ENCODE measurements around the gene AKAP3. TPM values are rescaled to one million over a fixed set of nuclear protein-coding genes. Genes with fewer than 3 reads are reported as not detected.

Gene AKAP3
- total and polyA plus RNA-seq, 2 of the 8 experiments (the other 6 are each of a cell fraction or from before 2014, with no cell fraction given), result 0.54 to 1.0 TPM

GRCh38 chr12:4643747-4644146 is 5.1 kb downstream of the AKAP3 start:
- no peak overlapping the region for H2BK5ac ChIP-seq (ENCODE audit: low read depth, low read length)
- H3K18ac ChIP-seq (ENCODE audit: extremely low read depth, low read length), result no peak overlapping the region
- H2AFZ ChIP-seq (ENCODE audit: low read length), result no peak overlapping the region
- H4K91ac ChIP-seq (replicated peaks; ENCODE audit: insufficient read length, low read length), result no peak overlapping the region
- no peaks in the 10 kb centered on the region for H3K36me3 ChIP-seq (ENCODE audit: control insufficient read depth in 2 of 4, insufficient read depth in 4 of 4, low read length in 3 of 4)
- 0 out of 7 replicates have a peak, but pooled peaks cover 0 to 3% (median 0%) of the 10 kb centered on the region in 4 experiments for H3K4me1 ChIP-seq (replicated peaks in 1 of 4; ENCODE audit: control insufficient read depth in 3 of 4, insufficient read depth in 4 of 4, low read length in 3 of 4)
- no peak overlapping the region; a peak in 1 of 7 replicates for H3K9ac ChIP-seq (replicated peaks in 1 of 4; ENCODE audit: extremely low read depth in 1 of 4, low read depth in 3 of 4, low read length in 3 of 4)
- H4K8ac ChIP-seq (ENCODE audit: extremely low read depth, insufficient read depth, low read length), result no peak overlapping the region
- H2AK5ac ChIP-seq (ENCODE audit: low read depth, low read length), result no peak overlapping the region
- 0 out of 2 replicates have a peak, but pooled peaks cover 1% of the 10 kb centered on the region for H3K23me2 ChIP-seq (ENCODE audit: low read depth, low read length)
- H3K9me3 ChIP-seq (ENCODE audit: insufficient read depth in 2 of 2, low read depth in 1 of 2, low read length in 1 of 2), result no peaks in the 10 kb centered on the region
- FAIRE-seq (no peak), DNase-seq (ENCODE audit: low read depth in 1 of 2, low spot score in 2 of 2) (no peak)
- H3K79me1 ChIP-seq (ENCODE audit: low read depth, low read length), result no peaks in the 10 kb centered on the region
- no peaks in the 10 kb centered on the region for H3K27me3 ChIP-seq (replicated peaks in 1 of 4; ENCODE audit: control insufficient read depth in 3 of 4, extremely low read depth in 1 of 4, insufficient read depth in 3 of 4, low read length in 3 of 4)
- no peak overlapping the region for H3K4ac ChIP-seq (replicated peaks; ENCODE audit: insufficient read length, low read depth, low read length)
- no peak overlapping the region for H3K56ac ChIP-seq (replicated peaks; ENCODE audit: insufficient read length, low read depth, low read length)
- CTCF ChIA-PET (ENCODE audit: partially characterized antibody), result interaction anchor here (1.0 to 1.6 kb wide), 4 partner anchors 11 to 262 kb away, joined by 3 to 5 read pairs (median 4); no protein-coding TSS in a partner anchor
- 83% methylated on average over 6 of the region's 6 CpGs; no CpG with 5 or more reads in 1 of the 2 experiments for WGBS, 2 experiments (ENCODE audit: extremely low coverage in 1 of 2, insufficient coverage in 1 of 2, insufficient read length in 1 of 2, insufficient replicate concordance in 2 of 2, low coverage in 1 of 2, low lambda C conversion rate in 2 of 2, missing lambda C conversion rate in 1 of 2)
- no peak overlapping the region for H2BK12ac ChIP-seq (ENCODE audit: low read depth, low read length)
- no peak overlapping the region for H3K4me3 ChIP-seq (ENCODE audit: extremely low read depth in 1 of 4, insufficient read depth in 2 of 4, low read depth in 3 of 4, low read length in 4 of 4)
- H3K79me2 ChIP-seq (ENCODE audit: control insufficient read depth in 1 of 2, insufficient read depth in 2 of 2, low read length in 2 of 2), result no peaks in the 10 kb centered on the region
- POLR2A ChIA-PET (ENCODE audit: partially characterized antibody), result interaction anchor here (0.9 kb wide), 1 partner anchor 116 kb away, joined by 3 read pairs; no protein-coding TSS in a partner anchor
- no peak overlapping the region for H2BK120ac ChIP-seq (replicated peaks; ENCODE audit: low read depth, low read length)
- no peak overlapping the region for H2BK15ac ChIP-seq (ENCODE audit: low read length)
- no peak overlapping the region for H4K5ac ChIP-seq (ENCODE audit: insufficient read length, low read depth, low read length)
- H3K27ac ChIP-seq (ENCODE audit: low read depth, low read length), result no peak overlapping the region
- no peak overlapping the region for H3K4me2 ChIP-seq (ENCODE audit: insufficient read depth in 1 of 2, low read depth in 2 of 2, low read length in 2 of 2)
- H3K23ac ChIP-seq (ENCODE audit: insufficient read length), result no peak overlapping the region
- H2BK20ac ChIP-seq (ENCODE audit: low read length), result no peak overlapping the region
- no peak overlapping the region for H3K14ac ChIP-seq (ENCODE audit: insufficient read length)
- no peaks in the 10 kb centered on the region for H4K20me1 ChIP-seq (replicated peaks in 1 of 2; ENCODE audit: control insufficient read depth in 1 of 2, insufficient read depth in 2 of 2, low read length in 2 of 2)
- no peak for TF ChIP-seq CTCF (IDR thresholded peaks at IDR 0.05; ENCODE audit: control extremely low read depth in 1 of 3, insufficient read depth in 1 of 3, low read depth in 1 of 3, low read length in 3 of 3)
- TF ChIP-seq PHF8 (conservative IDR thresholded peaks at IDR 0.05; ENCODE audit: low read depth, low read length), result no peak
- no peak for TF ChIP-seq CHD2 (IDR thresholded peaks at IDR 0.05; ENCODE audit: low read length)
- no peak for TF ChIP-seq TBP (IDR thresholded peaks at IDR 0.05; ENCODE audit: low read depth, low read length)
- no peak for TF ChIP-seq KDM5A (IDR thresholded peaks at IDR 0.05; ENCODE audit: low read length)
- no peak for TF ChIP-seq SIX5 (IDR thresholded peaks at IDR 0.05; ENCODE audit: low read depth, low read length)
- no peak for TF ChIP-seq USF2 (IDR thresholded peaks at IDR 0.05; ENCODE audit: low read length)
- TF ChIP-seq MAX (IDR thresholded peaks at IDR 0.05), result no peak
- no peak for TF ChIP-seq SIRT6 (IDR thresholded peaks at IDR 0.05; ENCODE audit: low read length)
- TF ChIP-seq CHD1 (IDR thresholded peaks at IDR 0.05; ENCODE audit: low read depth, low read length), result no peak
